ENCODE data around the gene NDUFS6. TPM values are rescaled to one million over a fixed set of nuclear protein-coding genes. Genes with fewer than 3 reads are reported as not detected.

NDUFS6 gene
- total and polyA plus RNA-seq, 2 of the 8 experiments (the other 6 are each of a cell fraction or from before 2014, with no cell fraction given) = 72.7 to 191 TPM

GRCh38 chr5:1824903-1825841 lies 24.0 kb downstream of the NDUFS6 start:
- 90% methylated on average over 23 of the region's 27 CpGs; no CpG with 5 or more reads in 1 of the 2 experiments for WGBS, 2 experiments (ENCODE audit: extremely low coverage in 1 of 2, insufficient coverage in 1 of 2, insufficient read length in 1 of 2, insufficient replicate concordance in 2 of 2, low coverage in 1 of 2, low lambda C conversion rate in 2 of 2, missing lambda C conversion rate in 1 of 2)
- Histone ChIP-seq H2AK5ac (ENCODE audit: low read depth, low read length) (no peak overlapping the region), H2BK120ac (replicated peaks; ENCODE audit: low read depth, low read length) (no peak overlapping the region), H3K4me2 (ENCODE audit: insufficient read depth in 1 of 2, low read depth in 2 of 2, low read length in 2 of 2) (no peak overlapping the region), H3K56ac (replicated peaks; ENCODE audit: insufficient read length, low read depth, low read length) (no peak overlapping the region), H4K5ac (ENCODE audit: insufficient read length, low read depth, low read length) (no peak overlapping the region), H4K20me1 (replicated peaks in 1 of 2; ENCODE audit: control insufficient read depth in 1 of 2, insufficient read depth in 2 of 2, low read length in 2 of 2) (peaks cover 0 to 4% of the 10 kb centered on the region in 2 experiments), H3K79me1 (ENCODE audit: low read depth, low read length) (peaks cover 8% of the 10 kb centered on the region; the same call in 1 of the 2 replicates), H3K4me3 (ENCODE audit: extremely low read depth in 1 of 4, insufficient read depth in 2 of 4, low read depth in 3 of 4, low read length in 4 of 4) (no peak overlapping the region), H3K4ac (replicated peaks; ENCODE audit: insufficient read length, low read depth, low read length) (no peak overlapping the region), H4K8ac (ENCODE audit: extremely low read depth, insufficient read depth, low read length) (no peak overlapping the region), H3K27me3 (replicated peaks in 1 of 4; ENCODE audit: control insufficient read depth in 3 of 4, extremely low read depth in 1 of 4, insufficient read depth in 3 of 4, low read length in 3 of 4) (no peaks in the 10 kb centered on the region), H2BK12ac (ENCODE audit: low read depth, low read length) (no peak overlapping the region), H3K18ac (ENCODE audit: extremely low read depth, low read length) (no peak overlapping the region), H3K79me2 (ENCODE audit: control insufficient read depth in 1 of 2, insufficient read depth in 2 of 2, low read length in 2 of 2) (no peaks in the 10 kb centered on the region), H3K9me3 (ENCODE audit: insufficient read depth in 2 of 2, low read depth in 1 of 2, low read length in 1 of 2) (no peaks in the 10 kb centered on the region), H2BK15ac (ENCODE audit: low read length) (no peak overlapping the region), H2AFZ (ENCODE audit: low read length) (no peak overlapping the region), H4K91ac (replicated peaks; ENCODE audit: insufficient read length, low read length) (no peak overlapping the region), H3K23me2 (ENCODE audit: low read depth, low read length) (no peaks in the 10 kb centered on the region; the same call in 1 of the 2 replicates), H3K9ac (replicated peaks in 1 of 4; ENCODE audit: extremely low read depth in 1 of 4, low read depth in 3 of 4, low read length in 3 of 4) (no peak overlapping the region), H3K27ac (ENCODE audit: low read depth, low read length) (no peak overlapping the region), H3K4me1 (replicated peaks in 1 of 4; ENCODE audit: control insufficient read depth in 3 of 4, insufficient read depth in 4 of 4, low read length in 3 of 4) (peaks cover 0 to 7% (median 0%) of the 10 kb centered on the region in 4 experiments; a peak in 4 of 7 replicates), H3K36me3 (ENCODE audit: control insufficient read depth in 2 of 4, insufficient read depth in 4 of 4, low read length in 3 of 4) (peaks cover 0 to 11% (median 5%) of the 10 kb centered on the region in 4 experiments; a peak in 5 of 8 replicates), H2BK20ac (ENCODE audit: low read length) (no peak overlapping the region), H3K14ac (ENCODE audit: insufficient read length) (no peak overlapping the region), H2BK5ac (ENCODE audit: low read depth, low read length) (no peak overlapping the region), H3K23ac (ENCODE audit: insufficient read length) (no peak overlapping the region)
- CTCF ChIA-PET (ENCODE audit: partially characterized antibody) = interaction anchor here (0.7 to 2.5 kb wide), 9 partner anchors 10 to 64 kb away, joined by 3 to 12 read pairs (median 4); no protein-coding TSS in a partner anchor
- FAIRE-seq = no peak
- no peak for DNase-seq (ENCODE audit: low read depth in 1 of 2, low spot score in 2 of 2)
- POLR2A ChIA-PET (ENCODE audit: partially characterized antibody) = interaction anchor here (0.7 to 1.8 kb wide), 3 partner anchors 10 to 57 kb away, joined by 3 to 4 read pairs (median 4); no protein-coding TSS in a partner anchor
- no peak for TF ChIP-seq RFX5 (IDR thresholded peaks at IDR 0.05; ENCODE audit: borderline replicate concordance, low read depth, low read length)
- TF ChIP-seq, protein P1, sequence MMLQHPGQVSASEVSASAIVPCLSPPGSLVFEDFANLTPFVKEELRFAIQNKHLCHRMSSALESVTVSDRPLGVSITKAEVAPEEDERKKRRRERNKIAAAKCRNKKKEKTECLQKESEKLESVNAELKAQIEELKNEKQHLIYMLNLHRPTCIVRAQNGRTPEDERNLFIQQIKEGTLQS (IDR thresholded peaks at IDR 0.05; ENCODE audit: insufficient read depth, low read depth, low read length) = no peak
- no peak for TF ChIP-seq SIN3A (conservative IDR thresholded peaks at IDR 0.05 in 1 of 2, IDR thresholded peaks at IDR 0.05 in 1 of 2; ENCODE audit: low read depth in 1 of 2, low read length in 2 of 2)
- TF ChIP-seq TCF12 (IDR thresholded peaks at IDR 0.05; ENCODE audit: low read depth, low read length) = no peak
- no peak for TF ChIP-seq TAF1 (IDR thresholded peaks at IDR 0.05; ENCODE audit: low read depth, low read length)
- TF ChIP-seq EP300 (IDR thresholded peaks at IDR 0.05; ENCODE audit: borderline replicate concordance in 1 of 2, low read depth in 2 of 2, low read length in 2 of 2) = no peak
- no peak for TF ChIP-seq RAD21 (IDR thresholded peaks at IDR 0.05 in 1 of 2, conservative IDR thresholded peaks at IDR 0.05 in 1 of 2; ENCODE audit: low read depth in 2 of 2, low read length in 2 of 2)
- TF ChIP-seq CEBPB (IDR thresholded peaks at IDR 0.05; ENCODE audit: low read depth, low read length) = no peak
